Peyer's patch (tissue), 4 donors: Measurements from ENCODE around the gene ATP11A. TPM values are rescaled to one million over a fixed set of nuclear protein-coding genes. Genes with fewer than 3 reads are reported as not detected.

Experiments used
- DNase-seq, 3 donors: peaks; one replicate each; pipeline ENCODE4 v3.0.0-alpha.2; 2017 to 2019
- H3K27ac ChIP-seq, 4 donors: fragments of 200-600 bp; sonication (generic); one replicate each; pipeline ENCODE4 v1.5.1; 2016 to 2019
- H3K27me3 ChIP-seq, 2 donors: fragments of 200-600 bp; sonication (generic); one replicate each; pipeline ENCODE4 v1.5.1; 2019
- H3K36me3 ChIP-seq, 3 donors: fragments of 200-600 bp; sonication (generic); one replicate each; pipeline ENCODE4 v1.5.1; 2016 to 2019
- H3K4me1 ChIP-seq, 4 donors: fragments of 200-600 bp; sonication (generic); one replicate each; pipeline ENCODE4 v1.5.1; 2016 to 2019
- H3K4me3 ChIP-seq, 4 donors: fragments of 200-600 bp; sonication (generic); 1 replicate in 3 of 4; 2 replicates in 1 of 4; pipeline ENCODE4 v1.5.1; 2016 to 2019; ENCODE audit warnings: mild to moderate bottlenecking in 1 of 4
- H3K9me3 ChIP-seq, 4 donors: fragments of 200-600 bp; sonication (generic); one replicate each; pipeline ENCODE4 v1.5.1; 2016 to 2019; ENCODE audit warnings: mild to moderate bottlenecking in 1 of 4
- POLR2A ChIP-seq, 2 donors: fragments of 450-650 bp; IDR thresholded peaks; one replicate each; pipeline ENCODE4 v1.5.1; 2017; ENCODE audit warnings: antibody characterized with exemption in 2 of 2, mild to moderate bottlenecking in 2 of 2, moderate library complexity in 2 of 2
- total RNA-seq, 4 donors: library from RNA; depleted of rRNA; stranded (reverse); fragments of >200 nt; gene quantifications; one replicate each; pipeline ENCODE4 v1.1.0, GENCODE V29; 2016
- TF ChIP-seq, protein P1 (sequence below), 6 experiments: fragments of 450-650 bp in 4 of 6; fragments of 200-600 bp in 2 of 6; sonication (generic) in 1 of 6; IDR thresholded peaks; one replicate each; pipeline ENCODE4 v1.5.1; 2017 to 2019; ENCODE audit warnings: antibody characterized with exemption in 6 of 6, mild to moderate bottlenecking in 3 of 6, moderate library complexity in 1 of 6

Gene ATP11A
- total RNA-seq, 4 donors from 2014 or later: 33.1 to 64.2 (median 53.7) TPM

DNA sequence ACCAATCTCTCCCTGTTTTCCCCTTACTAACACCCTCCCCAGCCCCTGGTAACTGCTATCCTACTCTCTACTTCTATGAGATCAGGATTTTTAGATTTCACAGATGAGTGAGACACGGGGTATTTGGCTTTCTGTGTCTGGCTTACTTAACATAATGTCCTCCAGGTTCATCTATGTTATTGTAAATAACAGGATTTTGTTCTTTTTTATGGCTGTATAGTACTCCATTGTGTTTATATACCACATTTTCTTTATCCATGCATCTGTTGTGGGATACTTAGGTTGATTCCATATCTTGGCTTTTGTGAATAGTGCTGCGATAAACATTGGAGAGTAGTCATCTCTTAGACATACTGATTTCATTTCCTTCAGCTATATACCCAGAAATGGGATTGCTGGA, 28.5 kb upstream of the ATP11A start:
- H3K27ac ChIP-seq: no peak overlapping the region
- H3K4me1 ChIP-seq: no peaks in the 10 kb centered on the region
- H3K36me3 ChIP-seq: no peaks in the 10 kb centered on the region
- no peaks in the 10 kb centered on the region for H3K9me3 ChIP-seq
- H3K4me3 ChIP-seq: no peak overlapping the region
- no peak for DNase-seq
- no peaks in the 10 kb centered on the region for H3K27me3 ChIP-seq
- TF ChIP-seq, protein P1, sequence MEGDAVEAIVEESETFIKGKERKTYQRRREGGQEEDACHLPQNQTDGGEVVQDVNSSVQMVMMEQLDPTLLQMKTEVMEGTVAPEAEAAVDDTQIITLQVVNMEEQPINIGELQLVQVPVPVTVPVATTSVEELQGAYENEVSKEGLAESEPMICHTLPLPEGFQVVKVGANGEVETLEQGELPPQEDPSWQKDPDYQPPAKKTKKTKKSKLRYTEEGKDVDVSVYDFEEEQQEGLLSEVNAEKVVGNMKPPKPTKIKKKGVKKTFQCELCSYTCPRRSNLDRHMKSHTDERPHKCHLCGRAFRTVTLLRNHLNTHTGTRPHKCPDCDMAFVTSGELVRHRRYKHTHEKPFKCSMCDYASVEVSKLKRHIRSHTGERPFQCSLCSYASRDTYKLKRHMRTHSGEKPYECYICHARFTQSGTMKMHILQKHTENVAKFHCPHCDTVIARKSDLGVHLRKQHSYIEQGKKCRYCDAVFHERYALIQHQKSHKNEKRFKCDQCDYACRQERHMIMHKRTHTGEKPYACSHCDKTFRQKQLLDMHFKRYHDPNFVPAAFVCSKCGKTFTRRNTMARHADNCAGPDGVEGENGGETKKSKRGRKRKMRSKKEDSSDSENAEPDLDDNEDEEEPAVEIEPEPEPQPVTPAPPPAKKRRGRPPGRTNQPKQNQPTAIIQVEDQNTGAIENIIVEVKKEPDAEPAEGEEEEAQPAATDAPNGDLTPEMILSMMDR (IDR thresholded peaks at IDR 0.05): no peak
- TF ChIP-seq POLR2A (IDR thresholded peaks at IDR 0.05): no peak

DNA sequence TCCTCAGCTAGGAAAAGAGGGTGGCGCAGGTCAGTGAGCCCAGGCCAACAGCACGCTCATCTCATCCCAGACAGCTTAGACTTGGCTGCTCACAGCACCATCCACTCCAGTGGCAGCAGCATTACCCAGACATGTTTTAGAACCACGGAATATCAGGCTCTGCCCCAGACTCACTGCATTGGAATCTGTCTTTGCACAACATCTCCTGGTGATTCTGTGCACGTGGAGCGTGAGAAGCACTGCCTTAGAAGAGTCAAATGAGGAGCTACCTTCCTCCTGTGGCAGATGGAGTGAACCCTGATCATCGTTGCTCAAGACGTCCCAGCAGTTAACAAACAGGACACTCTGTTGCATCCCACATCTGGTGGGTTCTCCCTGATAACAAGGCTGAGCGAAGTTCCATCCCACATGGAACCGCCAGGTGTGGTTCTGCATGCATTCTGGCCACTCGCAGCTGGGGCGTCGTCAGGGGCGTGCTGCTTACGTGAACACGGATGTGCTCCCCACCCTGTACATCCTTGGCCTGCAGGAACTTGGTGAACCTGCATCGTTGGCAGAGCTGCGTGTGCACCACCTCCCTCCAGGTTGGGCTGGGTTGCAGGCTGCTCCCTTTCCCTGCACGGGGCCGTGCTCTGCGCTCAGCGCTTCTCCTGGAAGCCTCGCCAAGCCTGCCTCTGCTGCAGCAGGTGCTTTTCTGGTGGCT, 25.2 kb upstream of the ATP11A start:
- Histone ChIP-seq H3K27me3 (no peaks in the 10 kb centered on the region), H3K27ac (no peak overlapping the region), H3K36me3 (no peaks in the 10 kb centered on the region), H3K9me3 (no peaks in the 10 kb centered on the region), H3K4me3 (no peak overlapping the region), H3K4me1 (no peaks in the 10 kb centered on the region)
- TF ChIP-seq POLR2A (IDR thresholded peaks at IDR 0.05): no peak
- TF ChIP-seq, protein P1 (IDR thresholded peaks at IDR 0.05): no peak
- no peak for DNase-seq

DNA sequence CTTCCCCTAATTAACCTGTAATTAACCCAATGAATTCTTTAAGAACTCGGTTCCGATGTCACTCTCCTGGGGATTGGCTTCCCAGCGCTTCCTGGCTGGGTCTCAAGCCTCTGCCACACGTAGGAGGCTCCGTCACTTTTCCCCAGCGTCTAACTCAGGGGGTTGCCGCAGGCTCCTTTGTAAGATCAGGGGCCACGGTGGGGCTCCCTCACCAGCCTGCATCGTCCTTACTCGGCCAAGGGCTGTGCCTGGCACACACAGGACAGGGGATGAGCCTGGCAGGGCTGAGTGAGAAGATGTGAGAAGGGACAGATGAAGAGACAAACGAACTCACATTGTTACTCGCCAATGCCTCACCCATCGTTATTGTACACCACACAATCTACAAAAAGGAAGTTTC, 20.9 kb upstream of the ATP11A start:
- no peak for DNase-seq
- no peaks in the 10 kb centered on the region for H3K9me3 ChIP-seq
- H3K4me3 ChIP-seq: no peak overlapping the region
- no peaks in the 10 kb centered on the region for H3K27me3 ChIP-seq
- no peaks in the 10 kb centered on the region for H3K4me1 ChIP-seq
- no peak overlapping the region for H3K27ac ChIP-seq
- H3K36me3 ChIP-seq: no peaks in the 10 kb centered on the region
- TF ChIP-seq, protein P1 (IDR thresholded peaks at IDR 0.05): no peak
- no peak for TF ChIP-seq POLR2A (IDR thresholded peaks at IDR 0.05)

DNA sequence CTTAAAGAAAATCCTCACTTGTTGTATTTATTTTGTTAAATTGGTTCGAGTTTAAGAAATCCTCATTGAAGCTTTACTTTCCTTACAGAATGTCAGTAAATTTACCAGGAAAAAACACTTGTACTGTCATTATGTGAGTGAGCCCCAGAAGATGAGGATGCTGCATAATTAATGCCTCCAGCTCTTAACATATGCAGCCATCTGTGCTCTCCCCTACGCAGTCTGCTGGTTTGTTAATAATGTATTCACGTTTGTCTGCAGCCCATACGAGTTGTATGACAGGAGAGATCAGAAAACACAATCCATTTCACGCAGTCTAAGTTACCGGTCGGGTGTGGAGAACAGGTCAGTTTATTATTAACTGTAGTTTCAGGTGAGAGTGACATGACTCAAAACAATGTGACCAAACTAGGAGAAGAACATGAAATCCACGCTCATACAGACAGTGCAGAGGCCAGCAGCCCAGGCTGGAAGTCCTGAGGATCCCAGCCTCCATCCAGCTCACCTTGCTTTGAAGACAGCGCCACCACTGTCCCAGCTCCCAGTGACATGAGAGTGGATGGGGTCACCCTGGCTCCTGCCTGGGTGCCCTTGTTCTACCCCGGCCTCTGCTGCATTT, 19.8 kb upstream of the ATP11A start:
- Histone ChIP-seq H3K4me1 (no peaks in the 10 kb centered on the region), H3K36me3 (no peaks in the 10 kb centered on the region), H3K4me3 (no peak overlapping the region), H3K27me3 (no peaks in the 10 kb centered on the region), H3K27ac (no peak overlapping the region), H3K9me3 (no peaks in the 10 kb centered on the region)
- TF ChIP-seq, protein P1 (IDR thresholded peaks at IDR 0.05): no peak
- TF ChIP-seq POLR2A (IDR thresholded peaks at IDR 0.05): no peak
- no peak for DNase-seq

DNA sequence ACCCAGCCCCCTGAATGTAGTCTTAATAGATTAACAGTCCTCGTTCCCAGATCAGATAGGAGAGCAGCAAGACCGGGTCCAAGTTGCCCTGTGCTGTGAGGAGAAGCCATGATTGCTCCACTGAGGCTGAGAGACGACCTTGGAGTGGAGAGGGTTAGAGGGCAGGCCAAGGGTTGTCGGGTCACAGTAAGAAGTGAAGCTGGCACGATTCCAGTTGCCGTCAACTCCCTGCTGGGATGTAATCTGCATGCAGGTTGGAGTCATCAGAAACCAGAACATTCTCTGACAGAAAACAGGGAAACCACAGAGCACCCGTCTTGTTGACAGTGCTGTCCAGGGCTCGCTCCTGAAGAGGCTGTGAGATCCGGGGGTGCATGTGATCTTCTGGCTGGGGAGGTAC, 19.0 kb upstream of the ATP11A start:
- no peak for DNase-seq
- TF ChIP-seq, protein P1 (IDR thresholded peaks at IDR 0.05): no peak
- TF ChIP-seq POLR2A (IDR thresholded peaks at IDR 0.05): no peak
- H3K36me3 ChIP-seq: no peaks in the 10 kb centered on the region
- no peak overlapping the region for H3K4me3 ChIP-seq
- H3K27ac ChIP-seq: no peak overlapping the region
- no peaks in the 10 kb centered on the region for H3K4me1 ChIP-seq
- H3K27me3 ChIP-seq: no peaks in the 10 kb centered on the region
- H3K9me3 ChIP-seq: no peaks in the 10 kb centered on the region
